Measurements from ENCODE around the gene HAUS7. TPM values are rescaled to one million over a fixed set of nuclear protein-coding genes. Genes with fewer than 3 reads are reported as not detected.

Gene HAUS7
- total RNA-seq, 1 experiment from 2014 or later = 28.9 TPM

DNA sequence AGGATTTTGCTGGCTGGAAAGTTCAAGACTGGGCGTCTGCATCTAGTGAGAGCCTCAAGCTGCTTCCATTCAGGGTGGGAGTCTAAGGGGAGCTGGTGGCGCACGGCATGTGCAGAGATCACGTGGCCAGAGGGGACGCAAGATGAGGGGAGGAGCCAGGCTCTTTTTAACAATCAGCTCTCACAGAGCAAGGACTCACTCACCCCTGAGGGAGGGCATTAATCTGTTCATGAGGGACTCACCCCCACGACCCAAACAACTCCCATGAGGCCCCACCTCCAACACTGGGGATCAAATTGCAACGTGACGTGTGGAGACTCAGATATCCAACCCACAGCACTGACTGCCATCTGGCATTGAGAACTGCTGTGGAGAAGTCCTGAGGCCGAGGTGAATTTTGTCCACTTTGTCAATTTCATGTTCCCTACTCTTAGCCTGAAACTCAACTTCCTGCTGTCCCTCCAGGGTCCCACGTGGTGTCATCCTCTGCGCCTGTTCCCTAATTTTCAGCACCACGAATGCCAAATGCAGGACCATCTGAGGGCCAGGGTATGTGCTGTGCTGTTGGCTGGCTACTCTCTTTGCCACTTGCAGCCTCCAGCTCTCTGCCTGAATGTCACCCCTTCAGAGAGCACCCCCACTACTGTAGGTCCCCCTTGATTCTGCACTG, 53.5 kb downstream of the HAUS7 start:
- no peak for TF ChIP-seq ZNF274 (IDR thresholded peaks at IDR 0.05; ENCODE audit: low read depth, low read length)
- no peak for TF ChIP-seq ZBTB33 (IDR thresholded peaks at IDR 0.05; ENCODE audit: extremely low read depth, insufficient replicate concordance, low read length)
- TF ChIP-seq EGR1 (IDR thresholded peaks at IDR 0.05; ENCODE audit: low read depth) = no peak
- TF ChIP-seq ZFX (IDR thresholded peaks at IDR 0.05) = no peak
- TF ChIP-seq TCF7L2 (IDR thresholded peaks at IDR 0.05; ENCODE audit: borderline replicate concordance, extremely low read depth, insufficient read depth, insufficient read length) = no peak
- no peak for TF ChIP-seq POLR2AphosphoS5 (IDR thresholded peaks at IDR 0.05; ENCODE audit: low read depth, low read length)
- TF ChIP-seq YY1 (IDR thresholded peaks at IDR 0.05; ENCODE audit: extremely low read depth, insufficient replicate concordance, low read depth, low read length) = no peak
- TF ChIP-seq, protein P1, sequence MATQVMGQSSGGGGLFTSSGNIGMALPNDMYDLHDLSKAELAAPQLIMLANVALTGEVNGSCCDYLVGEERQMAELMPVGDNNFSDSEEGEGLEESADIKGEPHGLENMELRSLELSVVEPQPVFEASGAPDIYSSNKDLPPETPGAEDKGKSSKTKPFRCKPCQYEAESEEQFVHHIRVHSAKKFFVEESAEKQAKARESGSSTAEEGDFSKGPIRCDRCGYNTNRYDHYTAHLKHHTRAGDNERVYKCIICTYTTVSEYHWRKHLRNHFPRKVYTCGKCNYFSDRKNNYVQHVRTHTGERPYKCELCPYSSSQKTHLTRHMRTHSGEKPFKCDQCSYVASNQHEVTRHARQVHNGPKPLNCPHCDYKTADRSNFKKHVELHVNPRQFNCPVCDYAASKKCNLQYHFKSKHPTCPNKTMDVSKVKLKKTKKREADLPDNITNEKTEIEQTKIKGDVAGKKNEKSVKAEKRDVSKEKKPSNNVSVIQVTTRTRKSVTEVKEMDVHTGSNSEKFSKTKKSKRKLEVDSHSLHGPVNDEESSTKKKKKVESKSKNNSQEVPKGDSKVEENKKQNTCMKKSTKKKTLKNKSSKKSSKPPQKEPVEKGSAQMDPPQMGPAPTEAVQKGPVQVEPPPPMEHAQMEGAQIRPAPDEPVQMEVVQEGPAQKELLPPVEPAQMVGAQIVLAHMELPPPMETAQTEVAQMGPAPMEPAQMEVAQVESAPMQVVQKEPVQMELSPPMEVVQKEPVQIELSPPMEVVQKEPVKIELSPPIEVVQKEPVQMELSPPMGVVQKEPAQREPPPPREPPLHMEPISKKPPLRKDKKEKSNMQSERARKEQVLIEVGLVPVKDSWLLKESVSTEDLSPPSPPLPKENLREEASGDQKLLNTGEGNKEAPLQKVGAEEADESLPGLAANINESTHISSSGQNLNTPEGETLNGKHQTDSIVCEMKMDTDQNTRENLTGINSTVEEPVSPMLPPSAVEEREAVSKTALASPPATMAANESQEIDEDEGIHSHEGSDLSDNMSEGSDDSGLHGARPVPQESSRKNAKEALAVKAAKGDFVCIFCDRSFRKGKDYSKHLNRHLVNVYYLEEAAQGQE (IDR thresholded peaks at IDR 0.05; ENCODE audit: low read depth) = no peak
- TF ChIP-seq POLR2A (IDR thresholded peaks at IDR 0.05; ENCODE audit: borderline replicate concordance, extremely low read depth, insufficient read depth, insufficient read length) = no peak
- no peak for TF ChIP-seq MAX (IDR thresholded peaks at IDR 0.05)
- TF ChIP-seq, protein P2, sequence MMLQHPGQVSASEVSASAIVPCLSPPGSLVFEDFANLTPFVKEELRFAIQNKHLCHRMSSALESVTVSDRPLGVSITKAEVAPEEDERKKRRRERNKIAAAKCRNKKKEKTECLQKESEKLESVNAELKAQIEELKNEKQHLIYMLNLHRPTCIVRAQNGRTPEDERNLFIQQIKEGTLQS (IDR thresholded peaks at IDR 0.05) = no peak
- no peak for TF ChIP-seq CBX3 (IDR thresholded peaks at IDR 0.05; ENCODE audit: low read depth)
- TF ChIP-seq, protein P3, sequence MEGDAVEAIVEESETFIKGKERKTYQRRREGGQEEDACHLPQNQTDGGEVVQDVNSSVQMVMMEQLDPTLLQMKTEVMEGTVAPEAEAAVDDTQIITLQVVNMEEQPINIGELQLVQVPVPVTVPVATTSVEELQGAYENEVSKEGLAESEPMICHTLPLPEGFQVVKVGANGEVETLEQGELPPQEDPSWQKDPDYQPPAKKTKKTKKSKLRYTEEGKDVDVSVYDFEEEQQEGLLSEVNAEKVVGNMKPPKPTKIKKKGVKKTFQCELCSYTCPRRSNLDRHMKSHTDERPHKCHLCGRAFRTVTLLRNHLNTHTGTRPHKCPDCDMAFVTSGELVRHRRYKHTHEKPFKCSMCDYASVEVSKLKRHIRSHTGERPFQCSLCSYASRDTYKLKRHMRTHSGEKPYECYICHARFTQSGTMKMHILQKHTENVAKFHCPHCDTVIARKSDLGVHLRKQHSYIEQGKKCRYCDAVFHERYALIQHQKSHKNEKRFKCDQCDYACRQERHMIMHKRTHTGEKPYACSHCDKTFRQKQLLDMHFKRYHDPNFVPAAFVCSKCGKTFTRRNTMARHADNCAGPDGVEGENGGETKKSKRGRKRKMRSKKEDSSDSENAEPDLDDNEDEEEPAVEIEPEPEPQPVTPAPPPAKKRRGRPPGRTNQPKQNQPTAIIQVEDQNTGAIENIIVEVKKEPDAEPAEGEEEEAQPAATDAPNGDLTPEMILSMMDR (IDR thresholded peaks at IDR 0.05 in 2 of 3, conservative IDR thresholded peaks at IDR 0.05 in 1 of 3; ENCODE audit: borderline replicate concordance in 1 of 3, insufficient read depth in 1 of 3, low read depth in 2 of 3, low read length in 2 of 3) = no peak
- no peak for TF ChIP-seq EZH2 (IDR thresholded peaks at IDR 0.05)
- Histone ChIP-seq H3K4me3 (replicated peaks in 1 of 2; ENCODE audit: low read depth in 1 of 2, low read length in 2 of 2) (no peak overlapping the region), H3K9me3 (ENCODE audit: control insufficient read depth in 1 of 2, insufficient read depth in 1 of 2, low read depth in 1 of 2, low read length in 2 of 2) (no peaks in the 10 kb centered on the region), H2AFZ (ENCODE audit: low read depth, low read length, poor library complexity, severe bottlenecking) (no peak overlapping the region), H3K27ac (ENCODE audit: low read depth, low read length) (no peak overlapping the region), H4K20me1 (ENCODE audit: insufficient read depth) (no peaks in the 10 kb centered on the region), H3K9ac (ENCODE audit: low read length) (no peak overlapping the region), H3K4me2 (ENCODE audit: low read length) (no peak overlapping the region), H3K36me3 (ENCODE audit: control insufficient read depth in 1 of 2, insufficient read depth in 2 of 2, low read length in 2 of 2) (no peaks in the 10 kb centered on the region), H3K27me3 (ENCODE audit: insufficient read depth, low read length) (no peaks in the 10 kb centered on the region), H3K79me2 (ENCODE audit: insufficient read depth, low read length) (no peaks in the 10 kb centered on the region), H3K4me1 (ENCODE audit: control insufficient read depth in 1 of 2, insufficient read depth in 2 of 2, low read length in 2 of 2) (no peaks in the 10 kb centered on the region), H3K9me2 (ENCODE audit: insufficient read depth) (no peaks in the 10 kb centered on the region)
- no TSS peak for BruUV-seq (replicated peaks)
- no peak for DNase-seq (ENCODE audit: low read depth, low spot score)
- ChIA-PET POLR2A (no interaction called here), CTCF (no interaction called here), RAD21 (ENCODE audit: low non-redundant PET in 1 of 2, low total read pairs in 2 of 2, uncharacterized antibody in 2 of 2, unreplicated experiment in 2 of 2) (no interaction called here)
- intact Hi-C loops (cut with micrococcal nuclease) = no loop called here
- ATAC-seq = no peak

All from HCT116 (cell line).